Subcutaneous adipose tissue (tissue), 4 donors: Measurements from ENCODE around the gene DLK1. TPM values are rescaled to one million over a fixed set of nuclear protein-coding genes. Genes with fewer than 3 reads are reported as not detected.

Source experiments
- total RNA-seq, 4 donors: library from RNA; depleted of rRNA; stranded (reverse); fragments of >200 nt; gene quantifications; one replicate each; pipeline ENCODE4 v1.1.0, GENCODE V29; 2016
- TF ChIP-seq, protein P1 (sequence below): fragments of 450-650 bp; IDR thresholded peaks from one replicate; pipeline ENCODE4 v1.5.1; 2016; ENCODE audit warnings: low read depth, mild to moderate bottlenecking, control low read depth, antibody characterized with exemption, moderate library complexity

DLK1 gene
- total RNA-seq, 4 donors from 2014 or later: not detected

DNA sequence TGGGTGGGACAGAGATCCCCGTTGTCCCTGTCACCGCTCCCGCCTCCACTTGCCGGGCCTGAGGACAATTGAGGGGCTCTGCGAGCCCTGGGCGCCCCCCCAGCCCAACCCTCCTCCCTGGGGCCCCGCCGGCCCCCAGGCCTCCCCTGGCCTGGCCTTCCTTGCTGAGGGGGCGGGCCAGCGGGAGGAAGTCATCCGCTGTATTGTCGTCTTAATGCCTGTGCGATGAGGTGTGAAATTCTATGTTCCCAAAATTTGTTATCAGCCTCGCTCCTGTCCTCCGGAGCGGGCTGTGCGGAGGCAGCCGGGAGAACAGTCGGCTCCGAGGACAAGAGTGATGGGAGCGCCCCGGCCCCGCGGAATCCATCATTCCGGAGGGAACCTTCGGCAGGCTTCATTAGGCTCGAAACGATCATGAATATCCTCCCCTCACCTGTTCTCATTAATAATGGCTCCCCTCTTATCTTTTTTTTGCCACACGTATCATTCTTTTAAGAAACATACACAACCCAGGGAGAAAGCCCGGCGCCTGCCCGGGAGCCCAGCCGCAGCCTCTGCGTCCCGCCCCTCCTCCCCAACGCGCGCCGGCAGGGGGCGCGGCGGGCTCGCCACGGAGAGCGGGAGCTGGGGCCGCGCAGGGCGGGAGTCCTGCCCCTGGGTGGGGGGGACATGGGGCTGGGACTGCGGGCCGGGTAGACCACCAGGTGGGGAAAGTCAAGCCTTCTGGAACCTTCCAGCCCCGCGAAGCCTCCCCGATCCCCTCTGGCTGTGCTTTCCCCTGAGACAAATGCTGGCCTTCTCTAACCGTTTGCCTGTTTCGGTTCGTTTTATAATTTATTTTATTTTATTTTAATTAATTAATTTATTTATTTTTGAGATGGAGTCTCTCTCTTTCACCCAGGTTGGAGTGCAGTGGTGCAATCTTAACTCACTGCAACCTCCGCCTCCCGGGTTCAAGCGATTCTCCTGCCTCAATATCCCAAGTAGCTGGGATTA is 17.1 kb upstream of the DLK1 start:
- TF ChIP-seq, protein P1, sequence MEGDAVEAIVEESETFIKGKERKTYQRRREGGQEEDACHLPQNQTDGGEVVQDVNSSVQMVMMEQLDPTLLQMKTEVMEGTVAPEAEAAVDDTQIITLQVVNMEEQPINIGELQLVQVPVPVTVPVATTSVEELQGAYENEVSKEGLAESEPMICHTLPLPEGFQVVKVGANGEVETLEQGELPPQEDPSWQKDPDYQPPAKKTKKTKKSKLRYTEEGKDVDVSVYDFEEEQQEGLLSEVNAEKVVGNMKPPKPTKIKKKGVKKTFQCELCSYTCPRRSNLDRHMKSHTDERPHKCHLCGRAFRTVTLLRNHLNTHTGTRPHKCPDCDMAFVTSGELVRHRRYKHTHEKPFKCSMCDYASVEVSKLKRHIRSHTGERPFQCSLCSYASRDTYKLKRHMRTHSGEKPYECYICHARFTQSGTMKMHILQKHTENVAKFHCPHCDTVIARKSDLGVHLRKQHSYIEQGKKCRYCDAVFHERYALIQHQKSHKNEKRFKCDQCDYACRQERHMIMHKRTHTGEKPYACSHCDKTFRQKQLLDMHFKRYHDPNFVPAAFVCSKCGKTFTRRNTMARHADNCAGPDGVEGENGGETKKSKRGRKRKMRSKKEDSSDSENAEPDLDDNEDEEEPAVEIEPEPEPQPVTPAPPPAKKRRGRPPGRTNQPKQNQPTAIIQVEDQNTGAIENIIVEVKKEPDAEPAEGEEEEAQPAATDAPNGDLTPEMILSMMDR: no peak

DNA sequence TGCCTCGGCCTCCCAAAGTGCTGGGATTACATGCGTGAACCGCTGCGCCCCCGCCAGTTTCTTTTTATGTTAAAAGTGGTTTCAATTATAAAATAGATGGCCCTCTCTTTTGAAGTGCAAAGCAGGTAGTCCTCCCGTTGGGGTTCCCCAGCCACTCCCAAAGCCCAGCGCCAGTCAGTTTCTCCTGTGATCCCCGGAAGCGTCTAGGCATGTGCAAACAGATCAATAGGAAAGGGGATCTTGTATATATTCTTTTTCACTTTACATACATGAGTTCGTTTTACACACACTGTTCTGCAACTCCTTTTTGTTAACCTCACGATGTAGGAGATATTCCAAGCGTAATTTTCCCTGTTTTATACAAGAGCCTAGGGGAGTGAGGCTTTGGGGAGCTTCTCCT is 16.3 kb upstream of the DLK1 start:
- TF ChIP-seq, protein P1: no peak

DNA sequence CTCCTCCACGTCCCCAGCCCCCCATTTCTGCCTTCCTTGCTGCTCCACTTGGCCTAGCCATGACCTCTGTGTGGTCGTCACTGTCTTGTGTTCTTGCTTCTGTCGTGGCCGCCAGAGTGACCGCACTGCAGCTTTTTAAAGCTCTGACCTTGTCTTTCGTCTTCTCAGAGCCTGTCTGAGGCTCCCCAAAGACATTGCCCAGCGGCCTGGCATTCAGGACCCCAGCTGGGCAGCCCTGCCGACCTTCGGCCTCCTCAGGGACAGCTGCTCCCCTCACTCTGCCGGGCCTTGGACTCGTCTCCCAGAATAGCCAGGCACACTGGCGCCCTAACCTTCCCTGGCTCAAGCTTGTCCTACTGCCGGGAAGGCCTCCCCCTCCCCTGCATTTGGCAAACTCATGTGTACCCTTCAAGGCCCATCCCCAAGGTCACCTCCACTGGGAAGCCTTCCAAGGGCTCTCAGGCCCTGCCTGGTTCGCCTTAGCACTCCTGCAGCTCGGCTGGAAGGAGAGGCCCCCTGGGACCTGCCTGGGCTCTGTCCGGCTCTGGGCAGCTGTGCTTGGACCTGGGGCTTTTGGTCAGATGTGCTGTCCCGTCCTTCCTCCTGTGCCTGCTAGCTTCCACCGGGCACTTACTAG is 15.7 kb upstream of the DLK1 start:
- TF ChIP-seq, protein P1: no peak

DNA sequence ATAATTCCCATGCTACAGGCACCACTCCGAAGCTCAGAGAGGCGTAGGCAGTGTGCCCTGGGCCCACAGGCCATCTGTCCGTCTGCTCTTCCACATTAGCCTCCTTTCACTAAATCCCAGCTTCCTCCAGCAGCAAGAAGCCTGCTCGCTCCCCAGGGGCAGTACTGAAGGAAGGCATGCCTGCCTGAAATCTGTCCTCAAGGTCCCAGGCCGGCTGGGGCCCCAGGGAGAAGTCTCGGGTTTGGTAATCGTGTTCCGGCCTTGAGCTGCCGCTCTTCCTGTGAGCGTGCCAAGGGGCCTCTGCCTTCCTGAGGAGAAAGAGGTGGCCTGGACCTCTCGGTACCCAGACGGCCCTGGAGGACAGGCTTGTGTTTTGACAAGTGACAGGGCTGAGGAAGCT is 15.2 kb upstream of the DLK1 start:
- TF ChIP-seq, protein P1: no peak

DNA sequence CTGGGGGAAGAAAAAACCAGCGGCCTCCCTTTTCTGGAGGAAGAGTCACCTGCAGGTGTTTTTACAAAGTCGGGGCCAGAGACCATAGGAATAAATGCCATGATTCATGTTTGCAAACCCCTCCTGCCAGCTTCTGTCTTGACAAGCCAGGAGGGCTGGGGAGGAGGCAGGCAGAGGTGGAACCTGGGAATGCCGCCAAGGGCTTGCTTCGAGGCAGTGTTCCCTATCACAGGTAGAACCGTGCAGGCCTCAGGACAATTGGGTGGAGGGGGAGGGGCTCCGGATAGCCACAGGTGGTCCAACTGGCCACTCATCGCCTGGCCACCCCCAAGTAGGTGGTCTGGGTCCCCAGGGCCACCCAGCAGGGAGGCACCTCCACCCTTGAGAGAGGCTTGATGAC is 14.2 kb upstream of the DLK1 start:
- TF ChIP-seq, protein P1: no peak

DNA sequence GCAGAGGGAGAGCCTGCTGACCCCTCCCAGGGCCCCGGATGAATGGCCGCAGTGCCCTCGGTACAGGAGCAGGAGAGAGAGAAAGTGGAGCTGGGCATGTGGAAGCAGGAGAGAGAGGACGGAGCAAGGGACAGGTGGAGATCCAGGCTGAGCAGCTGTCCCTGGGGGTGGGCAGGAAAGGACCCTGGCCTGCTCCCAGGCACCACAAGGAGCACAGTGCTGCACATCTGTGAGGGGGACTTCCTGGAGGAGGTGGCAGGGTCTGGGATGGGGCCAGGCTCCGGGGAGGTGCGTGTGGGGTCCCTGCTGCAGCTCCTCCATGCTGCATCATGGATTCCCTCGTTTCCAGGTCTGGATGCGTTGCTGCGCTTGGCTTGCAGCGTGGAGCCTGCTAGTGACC is 13.0 kb upstream of the DLK1 start:
- TF ChIP-seq, protein P1: no peak

DNA sequence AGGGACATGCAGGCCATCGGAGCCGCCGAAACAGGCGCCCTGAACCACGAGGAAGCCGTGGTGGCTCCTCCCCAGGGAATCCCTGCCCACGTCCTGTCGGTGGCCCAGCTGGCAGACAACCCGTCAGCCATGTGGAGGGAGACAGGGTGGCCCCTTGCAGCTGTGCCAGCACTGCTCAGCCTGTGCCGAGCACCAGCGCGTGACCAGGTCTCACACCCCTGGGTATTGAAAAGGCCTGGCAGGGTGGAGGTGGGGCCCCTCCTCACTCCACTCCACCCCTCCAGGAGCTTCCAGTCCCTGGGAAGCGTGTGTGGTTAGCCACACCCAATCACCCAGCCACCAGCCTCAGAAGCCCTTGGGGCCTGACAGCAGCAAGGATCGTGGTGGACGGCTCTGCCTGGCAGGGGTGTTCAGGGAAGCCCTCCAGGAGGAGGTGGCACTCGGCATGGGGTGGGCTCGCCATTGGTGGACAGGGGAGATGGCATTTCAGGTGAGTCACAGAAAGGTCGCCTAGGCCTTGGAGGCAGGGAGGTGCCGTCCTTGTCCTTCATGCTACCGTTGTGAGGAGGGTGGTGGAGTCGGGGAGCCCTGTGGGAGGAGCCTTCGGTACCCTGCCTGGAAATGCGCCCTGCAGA is 12.3 kb upstream of the DLK1 start:
- TF ChIP-seq, protein P1: no peak
